Testis (tissue), 3 donors: ENCODE data around the gene SNIP1. TPM values are rescaled to one million over a fixed set of nuclear protein-coding genes. Genes with fewer than 3 reads are reported as not detected.

Source experiments
- DNase-seq: peaks from one replicate; pipeline ENCODE4 v3.0.0-alpha.2; 2019
- H3K27ac ChIP-seq, 2 donors: fragments of 200-600 bp; sonication (generic); one replicate each; pipeline ENCODE4 v1.5.1; 2019
- H3K27me3 ChIP-seq: fragments of 200-600 bp; sonication (generic); one replicate; pipeline ENCODE4 v1.5.1; 2019
- H3K36me3 ChIP-seq: fragments of 200-600 bp; sonication (generic); one replicate; pipeline ENCODE4 v1.5.1; 2017; ENCODE audit warnings: low read depth; ENCODE audit errors: missing control alignments
- H3K4me1 ChIP-seq: fragments of 200-600 bp; sonication (generic); one replicate; pipeline ENCODE4 v1.5.1; 2019
- H3K4me3 ChIP-seq, 2 donors: fragments of 200-600 bp; sonication (generic); one replicate each; pipeline ENCODE4 v1.5.1; 2017 to 2019
- H3K9me3 ChIP-seq: fragments of 200-600 bp; sonication (generic); one replicate; pipeline ENCODE4 v1.5.1; 2017
- POLR2A ChIP-seq: fragments of 450-650 bp; IDR thresholded peaks from one replicate; pipeline ENCODE4 v1.6.1; 2017; ENCODE audit warnings: antibody characterized with exemption, mild to moderate bottlenecking, moderate library complexity
- WGBS, 2 donors: methylation state at CpG; one replicate each; pipeline ENCODE4 v1.1.5; 2018; 5-methylcytosine and 5-hydroxymethylcytosine counted together
- intact Hi-C: fragments of 100-400 bp; cut with DNase I; formaldehyde crosslinking; loops from one replicate; pipeline ENCODE4 v1.15.1; 2023; ENCODE audit warnings: low total_unique reads
- polyA plus RNA-seq: library from polyadenylated mRNA; stranded (reverse); fragments of 350-450 nt; fragmentation: Illumina TruSeq; extraction: RNeasy Lipid Tissue Mini Kit (QIAGEN cat#74804); gene quantifications from one replicate; pipeline ENCODE4 v1.2.3, GENCODE V29; 2014; ENCODE audit warnings: low read depth, low replicate concordance; ENCODE audit not compliant: insufficient read depth
- total RNA-seq, 2 donors: library from RNA; depleted of rRNA; stranded (reverse); fragments of >200 nt; gene quantifications; one replicate each; pipeline ENCODE4 v1.2.3, GENCODE V29; 2016
- TF ChIP-seq, protein P1 (sequence below), 3 experiments: fragments of 450-650 bp in 2 of 3; fragments of 200-600 bp in 1 of 3; sonication (generic) in 1 of 3; IDR thresholded peaks; one replicate each; pipeline ENCODE4 v1.5.1; 2016 to 2019; ENCODE audit warnings: antibody characterized with exemption in 3 of 3, mild to moderate bottlenecking in 2 of 3, moderate library complexity in 1 of 3

The SNIP1 gene
- total and polyA plus RNA-seq, 3 donors from 2014 or later = 16.8 to 51.4 (median 33.7) TPM

DNA sequence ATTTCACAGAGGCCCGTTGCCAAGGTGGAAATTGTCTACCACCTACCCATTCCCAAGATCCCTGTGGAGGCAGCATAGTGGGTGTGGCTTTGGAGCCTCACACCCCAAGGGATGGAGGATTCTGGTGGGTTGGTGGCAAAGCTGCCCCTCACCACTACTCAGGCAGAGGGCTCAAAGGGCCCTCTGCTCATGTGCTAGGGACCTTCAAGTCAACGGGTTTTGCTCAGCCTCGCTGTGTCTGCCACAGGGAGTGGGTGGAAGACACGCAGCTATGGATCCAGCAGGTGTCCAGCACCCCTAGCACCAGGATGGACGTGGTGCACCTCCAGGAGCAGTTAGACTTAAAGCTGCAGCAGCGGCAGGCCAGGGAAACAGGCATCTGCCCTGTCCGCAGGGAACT is 5.0 kb upstream of the SNIP1 start:
- no peaks in the 10 kb centered on the region for H3K36me3 ChIP-seq
- peak overlapping the region; percentile 41 to 44 for H3K27ac ChIP-seq
- no peaks in the 10 kb centered on the region for H3K27me3 ChIP-seq
- WGBS, 2 donors = 86 to 87% methylated on average over 5 to 7 of the region's 7 CpGs
- peaks cover 16% of the 10 kb centered on the region for H3K4me1 ChIP-seq
- TF ChIP-seq, protein P1, sequence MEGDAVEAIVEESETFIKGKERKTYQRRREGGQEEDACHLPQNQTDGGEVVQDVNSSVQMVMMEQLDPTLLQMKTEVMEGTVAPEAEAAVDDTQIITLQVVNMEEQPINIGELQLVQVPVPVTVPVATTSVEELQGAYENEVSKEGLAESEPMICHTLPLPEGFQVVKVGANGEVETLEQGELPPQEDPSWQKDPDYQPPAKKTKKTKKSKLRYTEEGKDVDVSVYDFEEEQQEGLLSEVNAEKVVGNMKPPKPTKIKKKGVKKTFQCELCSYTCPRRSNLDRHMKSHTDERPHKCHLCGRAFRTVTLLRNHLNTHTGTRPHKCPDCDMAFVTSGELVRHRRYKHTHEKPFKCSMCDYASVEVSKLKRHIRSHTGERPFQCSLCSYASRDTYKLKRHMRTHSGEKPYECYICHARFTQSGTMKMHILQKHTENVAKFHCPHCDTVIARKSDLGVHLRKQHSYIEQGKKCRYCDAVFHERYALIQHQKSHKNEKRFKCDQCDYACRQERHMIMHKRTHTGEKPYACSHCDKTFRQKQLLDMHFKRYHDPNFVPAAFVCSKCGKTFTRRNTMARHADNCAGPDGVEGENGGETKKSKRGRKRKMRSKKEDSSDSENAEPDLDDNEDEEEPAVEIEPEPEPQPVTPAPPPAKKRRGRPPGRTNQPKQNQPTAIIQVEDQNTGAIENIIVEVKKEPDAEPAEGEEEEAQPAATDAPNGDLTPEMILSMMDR (IDR thresholded peaks at IDR 0.05) = no peak
- TF ChIP-seq POLR2A = no peak
- intact Hi-C loops = no loop called here
- H3K9me3 ChIP-seq = no peaks in the 10 kb centered on the region
- DNase-seq = no peak
- no peak overlapping the region for H3K4me3 ChIP-seq

DNA sequence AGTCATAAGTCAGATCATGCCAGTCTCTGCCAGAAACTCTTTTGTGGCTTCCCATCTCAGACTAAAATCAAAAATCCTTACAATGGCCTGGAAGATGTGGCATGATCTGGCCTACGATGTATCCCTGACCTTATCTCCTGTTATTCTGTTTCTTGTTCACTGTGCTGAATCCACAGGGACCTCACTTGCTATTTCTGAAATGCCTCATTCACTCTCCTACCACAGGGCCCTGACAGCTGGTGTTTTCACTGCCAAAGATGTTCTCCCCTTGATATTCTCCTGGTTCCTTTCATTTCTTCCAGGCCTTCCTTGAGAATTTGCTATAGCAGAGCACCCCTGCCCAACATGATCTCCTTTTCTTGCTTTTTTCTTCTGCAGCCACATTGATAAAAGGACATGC is 4.3 kb upstream of the SNIP1 start:
- H3K9me3 ChIP-seq = no peaks in the 10 kb centered on the region
- H3K27ac ChIP-seq = no peak overlapping the region
- no peak overlapping the region for H3K4me3 ChIP-seq
- H3K27me3 ChIP-seq = no peaks in the 10 kb centered on the region
- H3K4me1 ChIP-seq = peaks cover 16% of the 10 kb centered on the region
- TF ChIP-seq, protein P1 (IDR thresholded peaks at IDR 0.05) = no peak
- no peak for TF ChIP-seq POLR2A
- 35 to 66% methylated on average over 1 of the region's 1 CpG for WGBS, 2 donors
- DNase-seq = no peak
- intact Hi-C loops = no loop called here
- no peaks in the 10 kb centered on the region for H3K36me3 ChIP-seq

DNA sequence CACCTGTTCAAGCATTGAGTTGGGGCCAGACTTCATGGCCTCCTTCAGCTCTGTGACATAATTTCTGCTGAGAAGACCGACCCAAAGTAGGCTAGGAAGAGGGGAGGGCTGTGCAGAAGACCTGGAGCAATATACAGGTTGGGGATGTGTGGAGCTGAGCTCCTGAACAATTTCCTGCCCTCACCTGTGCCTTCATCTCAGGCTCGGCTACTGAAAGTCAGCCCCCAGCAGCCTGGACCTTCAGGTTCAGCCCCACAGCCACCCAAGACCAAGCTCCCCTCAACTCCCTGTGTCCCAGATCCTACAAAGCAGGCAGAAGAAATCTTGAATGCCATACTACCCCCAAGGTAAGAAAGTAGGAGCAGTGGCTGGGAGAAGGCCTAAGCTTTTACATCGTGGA is 3.3 kb upstream of the SNIP1 start:
- 65 to 70% methylated on average over 3 of the region's 3 CpGs for WGBS, 2 donors
- Histone ChIP-seq H3K9me3 (no peaks in the 10 kb centered on the region), H3K27ac (peak overlapping the region in 1 of 2 donors; percentile 64), H3K4me3 (peak overlapping the region; percentile 45 to 50), H3K4me1 (peaks cover 23% of the 10 kb centered on the region), H3K36me3 (no peaks in the 10 kb centered on the region), H3K27me3 (no peaks in the 10 kb centered on the region)
- DNase-seq = no peak
- TF ChIP-seq, protein P1 (IDR thresholded peaks at IDR 0.05) = no peak
- no peak for TF ChIP-seq POLR2A
- intact Hi-C loops = no loop called here

DNA sequence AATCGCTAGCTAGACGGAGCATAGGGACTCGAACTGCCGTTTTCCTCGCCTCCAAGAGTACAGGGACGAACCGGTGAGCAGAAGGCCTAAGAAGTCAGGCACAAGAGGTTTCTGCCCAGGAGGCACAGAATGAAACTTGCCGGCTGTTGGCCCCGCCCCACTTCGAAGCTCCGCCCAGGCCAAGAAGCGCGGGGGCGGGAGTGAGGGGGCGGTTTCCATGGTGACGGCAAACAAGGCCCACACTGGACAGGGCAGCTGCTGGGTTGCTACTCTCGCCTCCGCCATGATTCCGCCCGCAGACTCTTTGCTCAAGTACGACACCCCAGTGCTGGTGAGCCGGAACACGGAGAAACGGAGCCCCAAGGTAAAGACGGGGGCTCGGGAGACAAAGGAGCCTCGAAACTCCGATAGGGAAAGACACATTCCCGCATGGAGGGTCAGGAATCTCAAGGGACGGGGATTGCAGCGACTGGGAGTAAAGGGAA is 2.7 kb upstream of the SNIP1 start, which contains the start of gene DNALI1:
Gene DNALI1, plus strand, starts transcription at position 229 of the 485 bp plus-strand sequence. Its CDS starts 55 bp downstream, at position 284.
- Histone ChIP-seq H3K9me3 (no peaks in the 10 kb centered on the region), H3K27ac (peak within 1 kb of the TSS; percentile 42 to 64), H3K4me3 (peak within 1 kb of the TSS; percentile 45 to 50), H3K27me3 (no peaks in the 10 kb centered on the region), H3K4me1 (peaks cover 23% of the 10 kb centered on the region), H3K36me3 (no peaks in the 10 kb centered on the region)
- no peak for TF ChIP-seq POLR2A
- TF ChIP-seq, protein P1 (IDR thresholded peaks at IDR 0.05) = no peak
- intact Hi-C loops = no loop called here
- 4 to 5% methylated on average over 16 to 31 of the region's 31 CpGs for WGBS, 2 donors
- peak; percentile 94 for DNase-seq

DNA sequence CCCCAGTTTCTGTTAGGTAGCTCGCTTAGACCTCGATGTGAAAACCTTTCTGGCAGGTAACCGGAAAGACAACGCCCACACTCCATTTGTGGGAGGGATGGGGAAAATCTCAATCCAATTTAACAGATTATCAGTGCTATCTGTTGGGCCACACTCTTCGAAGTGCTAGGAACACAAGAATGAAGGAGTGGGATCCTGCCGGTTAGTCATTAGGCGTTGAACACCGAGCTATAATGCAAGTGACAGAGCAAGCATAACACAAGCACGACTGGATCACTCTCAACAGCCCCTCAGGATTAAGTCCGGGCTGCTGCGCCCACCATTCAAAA is 531 bp downstream of the SNIP1 start:
- intact Hi-C loops = no loop called here
- no peak for DNase-seq
- Histone ChIP-seq H3K4me3 (peak overlapping the region; percentile 96 to 99), H3K4me1 (peaks cover 17% of the 10 kb centered on the region), H3K36me3 (no peaks in the 10 kb centered on the region), H3K27me3 (no peaks in the 10 kb centered on the region), H3K27ac (peak overlapping the region; percentile 67 to 68), H3K9me3 (no peaks in the 10 kb centered on the region)
- TF ChIP-seq, protein P1 (IDR thresholded peaks at IDR 0.05) = no peak
- WGBS, 2 donors = 2 to 4% methylated on average over 11 of the region's 11 CpGs
